Loucy (cell line): ENCODE data around the gene CTNNA2.

Experiments used
- H2AFZ ChIP-seq: fragments of 200-600 bp; sonication (generic); 2 replicates; pipeline ENCODE4 v1.6.0; 2016; ENCODE audit warnings: antibody characterized with exemption, mild to moderate bottlenecking, low read length, moderate library complexity
- H3F3A ChIP-seq: fragments of 200-600 bp; 2 replicates; pipeline ENCODE4 v1.6.0; 2016; ENCODE audit warnings: antibody characterized with exemption, low read depth, mild to moderate bottlenecking
- H3K27me3 ChIP-seq: fragments of 200-600 bp; sonication (generic); 2 replicates; pipeline ENCODE4 v1.6.1; 2014; ENCODE audit warnings: low read length, mild to moderate bottlenecking; ENCODE audit not compliant: insufficient read depth, poor library complexity, severe bottlenecking
- H3K36me3 ChIP-seq: fragments of 200-600 bp; sonication (generic); 2 replicates; pipeline ENCODE4 v1.6.1; 2016; ENCODE audit warnings: low read length; ENCODE audit not compliant: insufficient read depth
- H3K4me1 ChIP-seq: fragments of 200-600 bp; sonication (generic); 2 replicates; pipeline ENCODE4 v1.5.1; 2014; ENCODE audit warnings: low read length, mild to moderate bottlenecking; ENCODE audit not compliant: insufficient read depth, poor library complexity, severe bottlenecking
- H3K4me2 ChIP-seq: fragments of 200-600 bp; sonication (generic); 2 replicates; pipeline ENCODE4 v1.6.0; 2014; ENCODE audit warnings: antibody characterized with exemption, low read length, low read depth, mild to moderate bottlenecking; ENCODE audit not compliant: poor library complexity, severe bottlenecking
- H3K4me3 ChIP-seq: fragments of 200-600 bp; sonication (generic); 2 replicates; pipeline ENCODE4 v1.5.1; 2014; ENCODE audit warnings: low read length, mild to moderate bottlenecking, mixed read lengths; ENCODE audit not compliant: poor library complexity, severe bottlenecking
- H3K79me2 ChIP-seq: fragments of 200-600 bp; sonication (generic); 2 replicates; pipeline ENCODE4 v1.6.1; 2014; ENCODE audit warnings: low read length; ENCODE audit not compliant: insufficient read depth
- H3K9ac ChIP-seq: fragments of 200-600 bp; sonication (generic); 2 replicates; pipeline ENCODE4 v1.6.0; 2014; ENCODE audit warnings: mild to moderate bottlenecking, low read depth, low read length, moderate library complexity; ENCODE audit not compliant: poor library complexity, severe bottlenecking
- H3K9me2 ChIP-seq: fragments of 200-600 bp; sonication (generic); replicated peaks from 2 replicates; pipeline ENCODE4 v1.6.1; 2016; ENCODE audit warnings: low read depth, low read length, mixed read lengths
- H3K9me3 ChIP-seq: fragments of 200-600 bp; sonication (generic); 2 replicates; pipeline ENCODE4 v1.6.1; 2014; ENCODE audit warnings: mild to moderate bottlenecking, antibody characterized with exemption, low read length, low read depth; ENCODE audit not compliant: insufficient read depth
- H4K20me1 ChIP-seq: fragments of 200-600 bp; sonication (generic); 2 replicates; pipeline ENCODE4 v1.6.0; 2014; ENCODE audit warnings: antibody characterized with exemption, low read length, mild to moderate bottlenecking; ENCODE audit not compliant: insufficient read depth, poor library complexity, severe bottlenecking
- CTCF ChIP-seq: fragments of 200-600 bp; sonication (generic); conservative IDR thresholded peaks from 2 replicates; pipeline ENCODE4 v1.5.1; 2014; ENCODE audit warnings: mild to moderate bottlenecking, antibody characterized with exemption, low read length
- EZH2phosphoT487 ChIP-seq: fragments of 200-600 bp; IDR thresholded peaks from 2 replicates; pipeline ENCODE4 v1.6.1; 2018; ENCODE audit warnings: antibody characterized with exemption, mild to moderate bottlenecking, moderate library complexity, borderline replicate concordance

CTNNA2 gene

GRCh38 chr2:79740879-79741443 lies 228.1 kb downstream of the CTNNA2 start:
- H3K9me3 ChIP-seq: no peaks in the 10 kb centered on the region
- no peaks in the 10 kb centered on the region for H3K4me1 ChIP-seq
- no peaks in the 10 kb centered on the region for H3K79me2 ChIP-seq
- no peaks in the 10 kb centered on the region for H3K9me2 ChIP-seq
- H3K4me3 ChIP-seq: no peak overlapping the region
- TF ChIP-seq CTCF (no peak), EZH2phosphoT487 (no peak)
- H4K20me1 ChIP-seq: no peaks in the 10 kb centered on the region
- H3K9ac ChIP-seq: no peak overlapping the region
- no peaks in the 10 kb centered on the region for H3K36me3 ChIP-seq
- no peaks in the 10 kb centered on the region for H3F3A ChIP-seq
- H3K27me3 ChIP-seq: no peaks in the 10 kb centered on the region
- H3K4me2 ChIP-seq: no peak overlapping the region
- H2AFZ ChIP-seq: no peak overlapping the region

- Histone ChIP-seq H3K27me3 (no peaks in the 10 kb centered on the region), H3K79me2 (no peaks in the 10 kb centered on the region), H3K9me3 (no peaks in the 10 kb centered on the region), H3K4me1 (no peaks in the 10 kb centered on the region), H3K9ac (no peak overlapping the region), H3F3A (no peaks in the 10 kb centered on the region), H2AFZ (no peak overlapping the region), H3K4me3 (no peak overlapping the region), H3K9me2 (no peaks in the 10 kb centered on the region), H4K20me1 (no peaks in the 10 kb centered on the region), H3K36me3 (no peaks in the 10 kb centered on the region), H3K4me2 (no peak overlapping the region)
- TF ChIP-seq EZH2phosphoT487 (no peak), CTCF (no peak)
These were observed 237.5 kb downstream of the CTNNA2 start for GRCh38 chr2:79750321-79750720.

GRCh38 chr2:79757526-79757925 lies 244.7 kb downstream of the CTNNA2 start:
- no peaks in the 10 kb centered on the region for H3K4me1 ChIP-seq
- H2AFZ ChIP-seq: no peak overlapping the region

More at GRCh38 chr2:79757526-79757925, 244.7 kb downstream of the CTNNA2 start:
- Histone ChIP-seq H3K4me3 (no peak overlapping the region), H4K20me1 (no peaks in the 10 kb centered on the region), H3K9ac (no peak overlapping the region), H3K4me2 (no peak overlapping the region), H3K36me3 (no peaks in the 10 kb centered on the region), H3K79me2 (no peaks in the 10 kb centered on the region), H3F3A (no peaks in the 10 kb centered on the region), H3K27me3 (no peaks in the 10 kb centered on the region), H3K9me2 (no peaks in the 10 kb centered on the region), H3K9me3 (no peaks in the 10 kb centered on the region)
- TF ChIP-seq EZH2phosphoT487: no peak
- TF ChIP-seq CTCF: no peak
